ENCODE results near the gene AKIRIN2.

DNA sequence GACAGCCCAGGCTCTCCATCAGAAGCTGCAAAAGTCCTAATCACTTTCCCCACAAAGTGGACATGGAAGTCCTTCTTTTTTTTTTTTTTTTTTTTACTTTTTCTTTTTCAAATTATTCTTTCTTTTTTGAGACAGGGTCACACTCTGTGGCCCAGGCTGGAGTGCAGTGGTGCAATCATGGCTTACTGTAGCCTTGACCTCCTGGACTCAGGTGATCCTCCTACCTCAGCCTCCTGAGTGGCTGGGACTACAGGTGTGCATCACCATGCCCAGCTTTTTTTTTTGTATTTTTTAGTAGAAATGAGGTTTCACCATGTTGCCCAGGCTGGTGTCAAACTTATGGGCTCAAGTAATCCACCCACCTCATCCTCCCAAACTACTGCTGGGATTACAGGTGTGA is 29.0 kb upstream of the AKIRIN2 start:
- TF ChIP-seq, protein P1, sequence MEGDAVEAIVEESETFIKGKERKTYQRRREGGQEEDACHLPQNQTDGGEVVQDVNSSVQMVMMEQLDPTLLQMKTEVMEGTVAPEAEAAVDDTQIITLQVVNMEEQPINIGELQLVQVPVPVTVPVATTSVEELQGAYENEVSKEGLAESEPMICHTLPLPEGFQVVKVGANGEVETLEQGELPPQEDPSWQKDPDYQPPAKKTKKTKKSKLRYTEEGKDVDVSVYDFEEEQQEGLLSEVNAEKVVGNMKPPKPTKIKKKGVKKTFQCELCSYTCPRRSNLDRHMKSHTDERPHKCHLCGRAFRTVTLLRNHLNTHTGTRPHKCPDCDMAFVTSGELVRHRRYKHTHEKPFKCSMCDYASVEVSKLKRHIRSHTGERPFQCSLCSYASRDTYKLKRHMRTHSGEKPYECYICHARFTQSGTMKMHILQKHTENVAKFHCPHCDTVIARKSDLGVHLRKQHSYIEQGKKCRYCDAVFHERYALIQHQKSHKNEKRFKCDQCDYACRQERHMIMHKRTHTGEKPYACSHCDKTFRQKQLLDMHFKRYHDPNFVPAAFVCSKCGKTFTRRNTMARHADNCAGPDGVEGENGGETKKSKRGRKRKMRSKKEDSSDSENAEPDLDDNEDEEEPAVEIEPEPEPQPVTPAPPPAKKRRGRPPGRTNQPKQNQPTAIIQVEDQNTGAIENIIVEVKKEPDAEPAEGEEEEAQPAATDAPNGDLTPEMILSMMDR (IDR thresholded peaks at IDR 0.05; ENCODE audit: low read depth, low read length, missing input control) = no peak
- TF ChIP-seq RAD21 (IDR thresholded peaks at IDR 0.05) (no peak), YY1 (IDR thresholded peaks at IDR 0.05) (no peak), RXRA (IDR thresholded peaks at IDR 0.05) (no peak), HNF4G (IDR thresholded peaks at IDR 0.05) (no peak)
- TF ChIP-seq, protein P2, sequence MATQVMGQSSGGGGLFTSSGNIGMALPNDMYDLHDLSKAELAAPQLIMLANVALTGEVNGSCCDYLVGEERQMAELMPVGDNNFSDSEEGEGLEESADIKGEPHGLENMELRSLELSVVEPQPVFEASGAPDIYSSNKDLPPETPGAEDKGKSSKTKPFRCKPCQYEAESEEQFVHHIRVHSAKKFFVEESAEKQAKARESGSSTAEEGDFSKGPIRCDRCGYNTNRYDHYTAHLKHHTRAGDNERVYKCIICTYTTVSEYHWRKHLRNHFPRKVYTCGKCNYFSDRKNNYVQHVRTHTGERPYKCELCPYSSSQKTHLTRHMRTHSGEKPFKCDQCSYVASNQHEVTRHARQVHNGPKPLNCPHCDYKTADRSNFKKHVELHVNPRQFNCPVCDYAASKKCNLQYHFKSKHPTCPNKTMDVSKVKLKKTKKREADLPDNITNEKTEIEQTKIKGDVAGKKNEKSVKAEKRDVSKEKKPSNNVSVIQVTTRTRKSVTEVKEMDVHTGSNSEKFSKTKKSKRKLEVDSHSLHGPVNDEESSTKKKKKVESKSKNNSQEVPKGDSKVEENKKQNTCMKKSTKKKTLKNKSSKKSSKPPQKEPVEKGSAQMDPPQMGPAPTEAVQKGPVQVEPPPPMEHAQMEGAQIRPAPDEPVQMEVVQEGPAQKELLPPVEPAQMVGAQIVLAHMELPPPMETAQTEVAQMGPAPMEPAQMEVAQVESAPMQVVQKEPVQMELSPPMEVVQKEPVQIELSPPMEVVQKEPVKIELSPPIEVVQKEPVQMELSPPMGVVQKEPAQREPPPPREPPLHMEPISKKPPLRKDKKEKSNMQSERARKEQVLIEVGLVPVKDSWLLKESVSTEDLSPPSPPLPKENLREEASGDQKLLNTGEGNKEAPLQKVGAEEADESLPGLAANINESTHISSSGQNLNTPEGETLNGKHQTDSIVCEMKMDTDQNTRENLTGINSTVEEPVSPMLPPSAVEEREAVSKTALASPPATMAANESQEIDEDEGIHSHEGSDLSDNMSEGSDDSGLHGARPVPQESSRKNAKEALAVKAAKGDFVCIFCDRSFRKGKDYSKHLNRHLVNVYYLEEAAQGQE (IDR thresholded peaks at IDR 0.05) = no peak
